ENCODE measurements around the gene TDRD10.
A peak's percentile ranks its signal among the peaks of the same experiment; 100 is the strongest.

TDRD10 gene

GRCh38 chr1:154556422-154556821 is 54.4 kb downstream of the TDRD10 start:
- DNase-seq, result no peak

- no peak for DNase-seq
Observed at GRCh38 chr1:154557248-154557938, 55.4 kb downstream of the TDRD10 start.

- no peak for DNase-seq
Observed at GRCh38 chr1:154557939-154558719, 56.1 kb downstream of the TDRD10 start, which contains the start of gene UBE2Q1. TSS of gene UBE2Q1 (minus strand) at chr1:154558662. CDS start at chr1:154558553, 109 bp downstream.

GRCh38 chr1:154558720-154559465 is 56.9 kb downstream of the TDRD10 start:
- peak; percentile 100 for DNase-seq

- DNase-seq, result peak; percentile 76
Observed at GRCh38 chr1:154559466-154560044, 57.5 kb downstream of the TDRD10 start.

- DNase-seq, result no peak
Observed at GRCh38 chr1:154565876-154566275, 63.9 kb downstream of the TDRD10 start.

GRCh38 chr1:154567386-154568156 is 65.6 kb downstream of the TDRD10 start, which contains the start of gene CHRNB2:
TSS of gene CHRNB2 (plus strand) at chr1:154567778. CDS start at chr1:154568045, 267 bp downstream.
- peak; percentile 81 for DNase-seq

GRCh38 chr1:154568157-154568815 is 66.3 kb downstream of the TDRD10 start:
- no peak for DNase-seq

GRCh38 chr1:154571244-154571963 is 69.4 kb downstream of the TDRD10 start:
- no peak for DNase-seq

GRCh38 chr1:154571964-154572288 is 69.9 kb downstream of the TDRD10 start:
- no peak for DNase-seq

GRCh38 chr1:154572468-154573167 is 70.6 kb downstream of the TDRD10 start:
- DNase-seq, result no peak

GRCh38 chr1:154573168-154573510 is 71.1 kb downstream of the TDRD10 start:
- DNase-seq, result no peak

- DNase-seq, result no peak
Observed at GRCh38 chr1:154574716-154575115, 72.7 kb downstream of the TDRD10 start.

GRCh38 chr1:154575147-154575927 is 73.3 kb downstream of the TDRD10 start:
- DNase-seq, result no peak

GRCh38 chr1:154575951-154576566 is 74.0 kb downstream of the TDRD10 start:
- DNase-seq, result no peak

- no peak for DNase-seq
Observed at GRCh38 chr1:154577346-154578057, 75.5 kb downstream of the TDRD10 start.

- no peak for DNase-seq
Observed at GRCh38 chr1:154578058-154578418, 76.0 kb downstream of the TDRD10 start.

- DNase-seq, result no peak
Observed at GRCh38 chr1:154579374-154579773, 77.4 kb downstream of the TDRD10 start.

GRCh38 chr1:154581766-154582165 is 79.7 kb downstream of the TDRD10 start:
- DNase-seq, result no peak

Measured in NCI-H187 treated with DMSO at 0.1 percent for 48 hours (cell line).